H1 (cell line): ENCODE data around the gene ZNF100.

ENCODE experiments used
- CTCF ChIP-seq, 3 experiments: IDR thresholded peaks; 1 replicate in 2 of 3; 2 replicates in 1 of 3; pipeline versions ENCODE4 v1.5.1 to v1.6.1; 2011; ENCODE audit warnings: low read length in 3 of 3, mild to moderate bottlenecking in 3 of 3, inconsistent platforms in 2 of 3, low read depth in 1 of 3, moderate library complexity in 1 of 3; ENCODE audit not compliant: insufficient read depth in 1 of 3; ENCODE audit errors: control extremely low read depth in 1 of 3
- MAX ChIP-seq: IDR thresholded peaks from 2 replicates; pipeline ENCODE4 v1.6.1; 2012; ENCODE audit warnings: inconsistent platforms
- NRF1 ChIP-seq: IDR thresholded peaks from 2 replicates; pipeline ENCODE4 v1.6.1; 2011; ENCODE audit warnings: mild to moderate bottlenecking, low read depth, low read length, improper control_type of control experiment

GRCh38 chr19:21694171-21694906 lies 73.0 kb downstream of the ZNF100 start:
- TF ChIP-seq CTCF (IDR thresholded peaks at IDR 0.05; ENCODE audit: control extremely low read depth in 1 of 3, insufficient read depth in 1 of 3, low read depth in 1 of 3, low read length in 3 of 3) = no peak
- no peak for TF ChIP-seq NRF1
- no peak for TF ChIP-seq MAX
